ENCODE results near the gene SIPA1L3. TPM values are rescaled to one million over a fixed set of nuclear protein-coding genes. Genes with fewer than 3 reads are reported as not detected.
A peak's percentile ranks its signal among the peaks of the same experiment; 100 is the strongest.

SIPA1L3 gene
- total RNA-seq, 1 experiment from 2014 or later: 5.3 TPM

GRCh38 chr19:38111898-38112297, 204.9 kb downstream of the SIPA1L3 start:
- DNase-seq (ENCODE audit: low spot score): no peak

GRCh38 chr19:38114651-38115050, 207.6 kb downstream of the SIPA1L3 start:
- DNase-seq (ENCODE audit: low spot score): no peak

GRCh38 chr19:38115271-38115802, 208.3 kb downstream of the SIPA1L3 start:
- DNase-seq (ENCODE audit: low spot score): no peak

GRCh38 chr19:38118176-38118575, 211.2 kb downstream of the SIPA1L3 start:
- no peak for DNase-seq (ENCODE audit: low spot score)

- DNase-seq (ENCODE audit: low spot score): no peak
Measured at GRCh38 chr19:38120471-38121025, 213.5 kb downstream of the SIPA1L3 start.

- DNase-seq (ENCODE audit: low spot score): no peak
Measured at GRCh38 chr19:38122402-38123093, 215.5 kb downstream of the SIPA1L3 start.

- DNase-seq (ENCODE audit: low spot score): no peak
Measured at GRCh38 chr19:38125238-38125637, 218.2 kb downstream of the SIPA1L3 start.

GRCh38 chr19:38130399-38130798, 223.4 kb downstream of the SIPA1L3 start:
- no peak for DNase-seq (ENCODE audit: low spot score)

- no peak for DNase-seq (ENCODE audit: low spot score)
Measured at GRCh38 chr19:38132781-38133180, 225.8 kb downstream of the SIPA1L3 start.

GRCh38 chr19:38133319-38133718, 226.3 kb downstream of the SIPA1L3 start:
- no peak for DNase-seq (ENCODE audit: low spot score)

- peak; percentile 51 for DNase-seq (ENCODE audit: low spot score)
Measured at GRCh38 chr19:38134540-38135149, 227.6 kb downstream of the SIPA1L3 start.

GRCh38 chr19:38135150-38135998, 228.4 kb downstream of the SIPA1L3 start:
- DNase-seq (ENCODE audit: low spot score): no peak

GRCh38 chr19:38139122-38139521, 232.1 kb downstream of the SIPA1L3 start:
- no peak for DNase-seq (ENCODE audit: low spot score)

- DNase-seq (ENCODE audit: low spot score): no peak
Measured at GRCh38 chr19:38141108-38141507, 234.1 kb downstream of the SIPA1L3 start.

GRCh38 chr19:38142176-38143035, 235.4 kb downstream of the SIPA1L3 start:
- DNase-seq (ENCODE audit: low spot score): peak; percentile 42

- no peak for DNase-seq (ENCODE audit: low spot score)
Measured at GRCh38 chr19:38143847-38144246, 236.8 kb downstream of the SIPA1L3 start.

GRCh38 chr19:38144667-38145066, 237.7 kb downstream of the SIPA1L3 start:
- no peak for DNase-seq (ENCODE audit: low spot score)

GRCh38 chr19:38145623-38146022, 238.6 kb downstream of the SIPA1L3 start:
- no peak for DNase-seq (ENCODE audit: low spot score)

GRCh38 chr19:38148337-38148736, 241.3 kb downstream of the SIPA1L3 start:
- no peak for DNase-seq (ENCODE audit: low spot score)

- DNase-seq (ENCODE audit: low spot score): no peak
Measured at GRCh38 chr19:38149661-38150061, 242.7 kb downstream of the SIPA1L3 start.

- DNase-seq (ENCODE audit: low spot score): no peak
Measured at GRCh38 chr19:38151242-38151641, 244.2 kb downstream of the SIPA1L3 start.

Measured in H4 (cell line).